GM20000 (cell line): ENCODE measurements around the gene CDC42EP2.
"Not testable (repeated sequence)": the region's sequence is repeated elsewhere in the genome, so short reads cannot be mapped to it uniquely, and the experiment has no call there.

ENCODE experiments used
- DNase-seq: peaks from one replicate; pipeline ENCODE4 v3.0.0; 2012; ENCODE audit warnings: low spot score
- TF ChIP-seq, protein P1 (sequence below): IDR thresholded peaks from 2 replicates; pipeline ENCODE4 v1.5.1; 2012; ENCODE audit warnings: mild to moderate bottlenecking, control low read depth; ENCODE audit errors: extremely low read depth, missing control alignments

The CDC42EP2 gene

DNA sequence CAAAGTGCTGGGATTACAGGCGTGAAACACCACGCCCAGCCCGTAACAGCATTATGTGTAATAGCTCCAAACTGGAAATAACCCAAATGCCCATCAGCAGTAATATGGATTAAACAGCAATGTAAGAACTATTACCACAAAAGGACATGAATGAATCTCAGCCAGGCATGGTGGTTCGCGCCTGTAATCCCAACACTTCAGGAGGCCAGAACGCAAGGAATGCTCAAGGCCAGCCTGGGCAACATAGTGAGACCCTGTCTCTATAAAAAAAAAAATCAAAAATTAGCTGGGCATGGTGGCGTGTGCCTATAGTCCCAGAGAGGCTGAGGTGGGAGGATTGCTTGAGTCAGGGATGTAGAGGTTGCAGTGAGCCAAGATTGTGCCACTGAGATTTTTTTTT, 15.9 kb downstream of the CDC42EP2 start:
- TF ChIP-seq, protein P1, sequence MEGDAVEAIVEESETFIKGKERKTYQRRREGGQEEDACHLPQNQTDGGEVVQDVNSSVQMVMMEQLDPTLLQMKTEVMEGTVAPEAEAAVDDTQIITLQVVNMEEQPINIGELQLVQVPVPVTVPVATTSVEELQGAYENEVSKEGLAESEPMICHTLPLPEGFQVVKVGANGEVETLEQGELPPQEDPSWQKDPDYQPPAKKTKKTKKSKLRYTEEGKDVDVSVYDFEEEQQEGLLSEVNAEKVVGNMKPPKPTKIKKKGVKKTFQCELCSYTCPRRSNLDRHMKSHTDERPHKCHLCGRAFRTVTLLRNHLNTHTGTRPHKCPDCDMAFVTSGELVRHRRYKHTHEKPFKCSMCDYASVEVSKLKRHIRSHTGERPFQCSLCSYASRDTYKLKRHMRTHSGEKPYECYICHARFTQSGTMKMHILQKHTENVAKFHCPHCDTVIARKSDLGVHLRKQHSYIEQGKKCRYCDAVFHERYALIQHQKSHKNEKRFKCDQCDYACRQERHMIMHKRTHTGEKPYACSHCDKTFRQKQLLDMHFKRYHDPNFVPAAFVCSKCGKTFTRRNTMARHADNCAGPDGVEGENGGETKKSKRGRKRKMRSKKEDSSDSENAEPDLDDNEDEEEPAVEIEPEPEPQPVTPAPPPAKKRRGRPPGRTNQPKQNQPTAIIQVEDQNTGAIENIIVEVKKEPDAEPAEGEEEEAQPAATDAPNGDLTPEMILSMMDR, result no peak
- no peak for DNase-seq

DNA sequence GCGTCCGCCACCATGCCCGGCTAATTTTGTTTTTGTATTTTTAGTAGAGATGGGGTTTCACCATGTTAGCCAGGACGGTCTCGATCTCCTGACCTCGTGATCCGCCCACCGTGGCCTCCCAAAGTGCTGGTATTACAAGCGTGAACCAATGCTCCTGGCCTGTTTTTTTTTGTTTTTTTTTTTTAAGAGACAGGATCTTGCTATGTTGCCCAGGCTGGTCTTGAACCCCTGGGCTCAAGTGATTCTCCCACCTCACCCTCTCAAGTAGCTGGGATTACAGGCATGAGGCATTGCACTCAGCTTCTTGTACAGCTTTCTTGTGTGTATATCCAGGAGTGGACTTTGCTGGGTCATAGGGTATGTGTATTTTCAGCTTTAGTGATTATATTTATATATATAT, 17.9 kb downstream of the CDC42EP2 start:
- not testable (repeated sequence) for DNase-seq

DNA sequence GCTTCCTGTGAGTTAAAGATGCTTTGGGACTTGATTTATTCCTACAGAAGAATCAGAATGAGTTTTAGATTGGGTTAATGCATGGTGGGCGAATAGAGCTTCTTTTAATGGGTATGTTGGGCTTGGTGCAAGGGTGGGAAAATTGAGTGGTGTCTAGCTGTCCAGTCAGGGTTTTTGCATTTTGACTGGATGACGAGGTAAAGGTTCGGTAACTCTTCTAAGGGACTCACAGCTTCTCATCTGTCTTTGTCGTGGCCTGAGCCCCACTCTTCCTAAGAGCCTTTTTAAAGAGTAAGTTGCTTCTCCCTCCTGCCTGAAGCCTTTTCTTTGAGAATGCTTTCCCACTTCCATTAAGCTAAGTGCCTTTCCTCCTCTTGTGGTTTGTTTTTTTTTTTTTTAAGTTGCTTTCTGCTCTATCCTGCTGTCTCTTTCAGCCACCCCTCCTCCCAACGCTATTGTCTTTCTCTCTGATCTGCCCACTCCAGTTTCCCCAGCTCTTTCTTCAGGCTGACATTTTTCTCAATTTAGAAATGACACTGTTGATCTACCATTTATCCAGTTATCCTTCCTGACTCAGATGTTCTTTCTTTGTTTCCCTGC, 20.1 kb downstream of the CDC42EP2 start:
- TF ChIP-seq, protein P1, result no peak

DNA sequence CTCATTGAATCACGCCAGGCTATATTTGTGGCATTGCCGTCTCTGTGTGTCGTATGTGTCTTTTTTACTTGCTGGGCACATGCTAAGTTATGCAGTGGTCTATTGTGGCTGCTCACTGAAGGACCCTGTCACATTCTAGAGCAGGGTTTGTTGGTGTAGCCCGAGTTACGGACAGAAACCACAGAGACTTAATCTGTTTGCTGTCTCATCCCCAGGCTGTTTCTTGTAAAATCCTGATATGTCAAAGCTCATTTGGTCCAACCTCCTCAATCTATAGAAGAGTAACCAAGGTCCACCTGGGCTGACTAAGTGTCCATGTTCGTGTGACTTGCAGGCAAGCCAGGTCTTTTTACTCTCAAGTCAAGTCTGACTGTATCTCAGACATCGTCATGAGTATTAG, 24.0 kb downstream of the CDC42EP2 start:
- DNase-seq, result no peak
- TF ChIP-seq, protein P1, result no peak

More for the DNA sequence above, 20.1 kb downstream of the CDC42EP2 start:
- DNase-seq, result no peak

DNA sequence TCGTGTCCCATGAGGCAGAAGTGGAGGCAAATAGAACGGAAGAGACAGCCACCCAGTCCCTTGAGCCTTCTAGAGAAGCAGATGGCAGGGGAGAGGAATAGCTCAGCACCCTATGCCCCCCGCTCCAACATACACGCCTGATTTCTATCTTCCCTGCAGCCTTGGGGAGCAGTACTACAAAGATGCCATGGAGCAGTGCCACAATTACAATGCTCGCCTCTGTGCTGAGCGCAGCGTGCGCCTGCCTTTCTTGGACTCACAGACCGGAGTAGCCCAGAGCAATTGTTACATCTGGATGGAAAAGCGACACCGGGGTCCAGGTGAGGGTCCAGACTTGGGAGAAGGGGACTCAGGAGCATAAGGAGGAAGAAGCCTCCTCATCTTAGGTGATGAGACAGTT, 25.6 kb downstream of the CDC42EP2 start:
- no peak for DNase-seq
- TF ChIP-seq, protein P1, result no peak

DNA sequence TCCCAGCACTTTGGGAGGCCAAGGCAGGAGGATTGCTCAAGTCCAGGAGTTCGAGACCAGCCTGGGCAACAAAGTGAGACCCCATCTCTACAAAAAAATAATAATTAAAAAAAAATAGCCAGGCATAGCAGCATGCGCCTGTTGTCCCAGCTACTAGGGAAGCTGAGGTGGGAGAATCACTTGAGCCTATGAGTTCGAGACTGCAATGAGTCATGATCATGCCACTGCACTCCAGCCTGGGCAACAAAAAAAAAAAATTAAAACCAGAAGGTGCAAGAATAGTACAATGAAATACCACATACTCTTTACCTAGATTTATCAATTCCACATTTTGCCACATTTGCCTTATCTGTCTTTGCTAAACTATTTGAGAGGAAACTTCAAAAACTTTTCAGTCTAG, 27.2 kb downstream of the CDC42EP2 start:
- TF ChIP-seq, protein P1, result no peak
- DNase-seq, result no peak

DNA sequence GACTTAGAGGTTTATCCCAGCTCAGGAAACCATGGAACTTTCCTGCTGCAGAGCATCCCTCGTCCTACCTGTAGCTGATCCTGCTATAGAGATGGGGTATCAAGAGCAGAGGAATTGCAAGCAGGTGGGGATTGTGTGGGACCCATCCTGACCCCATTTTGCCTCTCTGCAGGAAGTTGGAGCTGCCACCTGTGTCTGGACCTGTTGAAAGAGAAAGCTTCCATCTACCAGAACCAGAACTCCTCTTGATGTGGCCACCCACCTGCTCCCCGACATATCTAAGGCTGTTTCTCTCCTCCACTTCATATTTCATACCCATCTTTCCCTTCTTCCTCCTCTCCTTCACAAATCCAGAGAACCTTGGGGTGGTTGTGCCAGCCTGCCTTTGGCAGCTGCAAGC, 36.8 kb downstream of the CDC42EP2 start:
- TF ChIP-seq, protein P1, result no peak
- no peak for DNase-seq

DNA sequence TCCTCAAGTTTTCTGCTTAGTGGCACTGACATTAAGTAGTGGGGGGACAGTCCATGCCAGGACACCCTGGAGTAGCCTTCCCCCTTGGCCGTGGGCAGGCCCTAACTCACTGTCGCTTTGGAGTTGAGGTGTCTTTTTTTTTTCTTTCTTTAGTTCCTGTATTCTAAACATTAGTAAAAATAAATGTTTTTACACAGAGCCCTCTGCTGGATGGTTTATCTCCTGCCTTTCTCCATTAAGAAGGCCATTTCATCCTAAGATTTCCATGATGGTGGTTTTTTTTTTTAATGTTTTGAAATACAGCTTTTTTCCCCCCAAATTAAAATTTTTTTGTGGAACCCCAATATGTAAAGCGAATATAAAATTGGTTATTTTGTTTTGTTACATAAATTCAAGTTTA, 38.1 kb downstream of the CDC42EP2 start:
- TF ChIP-seq, protein P1, result no peak
- DNase-seq, result no peak
